K562 (cell line): Measurements from ENCODE around the gene IRGQ. TPM values are rescaled to one million over a fixed set of nuclear protein-coding genes. Genes with fewer than 3 reads are reported as not detected.

Source experiments
- BCL6 ChIP-seq: fragments of 250-450 bp; sonication (Bioruptor Pico); IDR thresholded peaks from 2 replicates; pipeline ENCODE4 v1.4.0; 2020
- E2F6 ChIP-seq, 2 experiments: IDR thresholded peaks; 2 replicates each; pipeline ENCODE4 v1.6.1; 2011; ENCODE audit warnings: borderline replicate concordance in 1 of 2, control low read depth in 1 of 2, low read depth in 1 of 2, low read length in 1 of 2, mild to moderate bottlenecking in 1 of 2, mixed read lengths in 1 of 2, moderate library complexity in 1 of 2; ENCODE audit not compliant: insufficient read depth in 1 of 2, insufficient read length in 1 of 2, poor library complexity in 1 of 2, severe bottlenecking in 1 of 2; ENCODE audit errors: extremely low read depth in 1 of 2
- ELF4 ChIP-seq: fragments of 450-650 bp; formaldehyde crosslinking; IDR thresholded peaks from 2 replicates; pipeline ENCODE4 v1.4.0; 2022; ENCODE audit warnings: missing genetic modification characterization
- KAT2B ChIP-seq: IDR thresholded peaks from one replicate; pipeline ENCODE4 v1.6.1; 2012; ENCODE audit warnings: low read depth, mild to moderate bottlenecking, control low read depth, inconsistent platforms, low read length, moderate library complexity
- MLX ChIP-seq, 2 experiments: fragments of 450-650 bp in 1 of 2; sonication (generic) in 1 of 2; formaldehyde crosslinking; conservative IDR thresholded peaks; 2 replicates each; pipeline versions ENCODE4 v1.4.0 to v1.8.1; 2020 to 2022; ENCODE audit warnings: mild to moderate bottlenecking in 1 of 2, missing genetic modification reagents in 1 of 2
- MTA2 ChIP-seq: fragments of 450-650 bp; IDR thresholded peaks from 2 replicates; pipeline ENCODE4 v1.6.1; 2016; ENCODE audit warnings: low read depth
- MYBL2 ChIP-seq, 2 experiments: fragments of 450-650 bp in 1 of 2; sonication (generic) in 1 of 2; formaldehyde crosslinking in 1 of 2; IDR thresholded peaks; 2 replicates each; pipeline versions ENCODE4 v1.6.1 to v1.8.1; 2017 to 2022; ENCODE audit warnings: borderline replicate concordance in 1 of 2, inconsistent platforms in 1 of 2, low read depth in 1 of 2, mild to moderate bottlenecking in 1 of 2, missing genetic modification reagents in 1 of 2, moderate library complexity in 1 of 2
- NKRF ChIP-seq: fragments of 450-650 bp; IDR thresholded peaks from 2 replicates; pipeline ENCODE4 v1.6.1; 2016; ENCODE audit warnings: borderline replicate concordance
- OTX1 ChIP-seq: fragments of 450-650 bp; formaldehyde crosslinking; IDR thresholded peaks from 2 replicates; pipeline ENCODE4 v1.4.0; 2022; ENCODE audit warnings: mild to moderate bottlenecking
- PCBP2 ChIP-seq: fragments of 200-400 bp; formaldehyde crosslinking; IDR thresholded peaks from 2 replicates; pipeline ENCODE4 v1.6.1; 2018; ENCODE audit warnings: low read length, low read depth, mild to moderate bottlenecking, moderate library complexity; ENCODE audit not compliant: poor library complexity, severe bottlenecking
- PRDM10 ChIP-seq: fragments of 450-650 bp; IDR thresholded peaks from 2 replicates; pipeline ENCODE4 v1.6.1; 2018; ENCODE audit not compliant: partially characterized antibody
- PRPF4 ChIP-seq: fragments of 200-400 bp; formaldehyde crosslinking; IDR thresholded peaks from one replicate; pipeline ENCODE4 v1.6.1; 2017; ENCODE audit warnings: low read length, low read depth, mild to moderate bottlenecking; ENCODE audit not compliant: insufficient read depth, poor library complexity, severe bottlenecking
- ZBTB17 ChIP-seq: fragments of 450-650 bp; formaldehyde crosslinking; IDR thresholded peaks from 2 replicates; pipeline ENCODE4 v1.4.0; 2020; ENCODE audit warnings: mild to moderate bottlenecking
- ZBTB26 ChIP-seq: fragments of 450-650 bp; formaldehyde crosslinking; IDR thresholded peaks from 2 replicates; pipeline ENCODE4 v1.4.0; 2022; ENCODE audit warnings: missing genetic modification characterization
- ZC3H11A ChIP-seq: IDR thresholded peaks from 2 replicates; pipeline ENCODE4 v1.6.1; 2012; ENCODE audit warnings: low read depth, low read length, improper control_type of control experiment
- ZNF212 ChIP-seq: fragments of 450-650 bp; formaldehyde crosslinking; IDR thresholded peaks from 2 replicates; pipeline ENCODE4 v1.4.0; 2020; ENCODE audit warnings: mild to moderate bottlenecking
- ZNF431 ChIP-seq: sonication (generic); formaldehyde crosslinking; IDR thresholded peaks from 2 replicates; pipeline ENCODE4 v1.8.0; 2022; ENCODE audit warnings: mild to moderate bottlenecking, missing genetic modification reagents
- polyA plus RNA-seq, 8 experiments: library from polyadenylated mRNA; depleted of rRNA in 4 of 8; stranded (reverse) in 5 of 8; unstranded in 3 of 8; fragments of >200 nt; fragmentation: Nextera tagmentation in 2 of 8; fragmentation: Illumina TruSeq in 1 of 8; extraction: Ambion mirVana in 2 of 8; extraction: Trizol in 1 of 8; gene quantifications; 2 replicates each; pipeline versions ENCODE4 v1.2.1 to v1.2.3, GENCODE V29; 2011 to 2014; ENCODE audit warnings: inconsistent platforms in 1 of 8, missing spikeins in 1 of 8
- total RNA-seq, 7 experiments: library from RNA; depleted of rRNA in 6 of 7; stranded (reverse); fragments of >200 nt in 6 of 7; fragmentation: Illumina TruSeq in 2 of 7; extraction: Trizol in 2 of 7; gene quantifications; 2 replicates each; pipeline versions ENCODE4 v1.2.1 to v1.2.3, GENCODE V29; 2011 to 2021; ENCODE audit warnings: low replicate concordance in 1 of 7

Gene IRGQ
- total and polyA plus RNA-seq, 9 of the 15 experiments (the other 6 are each of a cell fraction or from before 2014, with no cell fraction given) = 3.5 to 19.2 (median 7.9) TPM

- no peak for TF ChIP-seq PRDM10
- TF ChIP-seq PRPF4 = no peak
- peak; percentile 13; the same call in 1 of the 2 replicates for TF ChIP-seq MYBL2 (IDR thresholded peaks at IDR 0.05; ENCODE audit: low read depth)
- TF ChIP-seq MYBL2 (CRISPR knock-in tag; IDR thresholded peaks at IDR 0.05; ENCODE audit: borderline replicate concordance) = no peak
- TF ChIP-seq ZBTB26 = 0 out of 2 replicates have a peak, but pooled peaks have one; percentile 49
- no peak for TF ChIP-seq PCBP2
- TF ChIP-seq ZC3H11A = no peak
- no peak for TF ChIP-seq MTA2
- no peak for TF ChIP-seq KAT2B
- TF ChIP-seq ZNF431 = no peak
- peak; percentile 37; the same call in 1 of the 2 replicates for TF ChIP-seq NKRF
- no peak for TF ChIP-seq E2F6 (IDR thresholded peaks at IDR 0.05; ENCODE audit: borderline replicate concordance in 1 of 2, extremely low read depth in 1 of 2, insufficient read depth in 1 of 2, insufficient read length in 1 of 2, low read depth in 1 of 2, low read length in 1 of 2, poor library complexity in 1 of 2, severe bottlenecking in 1 of 2)
- TF ChIP-seq OTX1 (CRISPR knock-in tag) = peak; percentile 58; the same call in 1 of the 2 replicates
- TF ChIP-seq ZBTB17 (CRISPR knock-in tag) = no peak
- TF ChIP-seq MLX (CRISPR knock-in tag; conservative IDR thresholded peaks at IDR 0.05) = no peak
- 0 out of 2 replicates have a peak, but pooled peaks have one; percentile 54 for TF ChIP-seq ELF4 (CRISPR knock-in tag)
- no peak for TF ChIP-seq ZNF212 (CRISPR knock-in tag)
- TF ChIP-seq BCL6 = no peak
Observed at GRCh38 chr19:43638995-43639518, 43.1 kb upstream of the IRGQ start (continued).
